Hepatocyte (in vitro differentiated cells): ENCODE data around the gene ZNF488. TPM values are rescaled to one million over a fixed set of nuclear protein-coding genes. Genes with fewer than 3 reads are reported as not detected.
A peak's percentile ranks its signal among the peaks of the same experiment; 100 is the strongest.

Source experiments
- DNase-seq: peaks from one replicate; pipeline ENCODE4 v3.0.0-alpha.2; 2016; ENCODE audit warnings: low spot score
- H2AFZ ChIP-seq: fragments of 200-600 bp; sonication (generic); 2 replicates; pipeline ENCODE4 v1.6.0; 2016; ENCODE audit warnings: antibody characterized with exemption, mild to moderate bottlenecking
- H3K27ac ChIP-seq: fragments of 200-600 bp; sonication (generic); 2 replicates; pipeline ENCODE4 v1.5.1; 2016; ENCODE audit warnings: mild to moderate bottlenecking
- H3K27me3 ChIP-seq: fragments of 200-600 bp; sonication (generic); 2 replicates; pipeline ENCODE4 v1.6.1; 2016
- H3K36me3 ChIP-seq: fragments of 200-600 bp; sonication (generic); replicated peaks from 2 replicates; pipeline ENCODE4 v1.5.1; 2016; ENCODE audit warnings: low read depth; ENCODE audit not compliant: insufficient read depth
- H3K4me1 ChIP-seq: fragments of 200-600 bp; sonication (generic); 2 replicates; pipeline ENCODE4 v1.5.1; 2016; ENCODE audit warnings: mild to moderate bottlenecking, moderate library complexity; ENCODE audit not compliant: insufficient read depth
- H3K4me2 ChIP-seq: fragments of 200-600 bp; sonication (generic); 2 replicates; pipeline ENCODE4 v1.6.0; 2016
- H3K4me3 ChIP-seq: fragments of 200-600 bp; sonication (generic); 2 replicates; pipeline ENCODE4 v1.5.1; 2016; ENCODE audit warnings: mild to moderate bottlenecking
- H3K79me2 ChIP-seq: fragments of 200-600 bp; sonication (generic); 2 replicates; pipeline ENCODE4 v1.6.0; 2017; ENCODE audit warnings: mild to moderate bottlenecking
- H3K9me2 ChIP-seq: fragments of 200-600 bp; sonication (generic); replicated peaks from 2 replicates; pipeline ENCODE4 v1.6.0; 2017; ENCODE audit warnings: mild to moderate bottlenecking; ENCODE audit not compliant: insufficient read depth
- H3K9me3 ChIP-seq: fragments of 200-600 bp; sonication (generic); 2 replicates; pipeline ENCODE4 v1.5.1; 2016; ENCODE audit warnings: low read depth, mild to moderate bottlenecking
- H4K20me1 ChIP-seq: fragments of 200-600 bp; sonication (generic); 2 replicates; pipeline ENCODE4 v1.6.0; 2016; ENCODE audit warnings: mild to moderate bottlenecking; ENCODE audit not compliant: insufficient read depth, poor library complexity, severe bottlenecking
- CTCF ChIP-seq: fragments of 200-600 bp; sonication (generic); IDR thresholded peaks from 2 replicates; pipeline ENCODE4 v1.5.1; 2016; ENCODE audit warnings: antibody characterized with exemption, mild to moderate bottlenecking; ENCODE audit not compliant: poor library complexity
- EZH2 ChIP-seq: fragments of 200-600 bp; sonication (generic); IDR thresholded peaks from 2 replicates; pipeline ENCODE4 v1.6.1; 2016; ENCODE audit warnings: antibody characterized with exemption, mild to moderate bottlenecking, borderline replicate concordance
- EZH2phosphoT487 ChIP-seq: fragments of 200-600 bp; sonication (generic); IDR thresholded peaks from one replicate; pipeline ENCODE4 v1.6.1; 2018; ENCODE audit warnings: antibody characterized with exemption, mild to moderate bottlenecking, low read depth, moderate library complexity; ENCODE audit not compliant: unreplicated experiment, severe bottlenecking
- WGBS: methylation state at CpG from one replicate; pipeline ENCODE4 v1.1.6; 2016; ENCODE audit warnings: low lambda C conversion rate; ENCODE audit errors: missing lambda C conversion rate; 5-methylcytosine and 5-hydroxymethylcytosine counted together
- polyA plus RNA-seq: library from polyadenylated mRNA; unstranded; fragments of >200 nt; fragmentation: Nextera tagmentation; extraction: Ambion mirVana; gene quantifications from 2 replicates; pipeline ENCODE4 v1.2.1, GENCODE V29; 2016
- total RNA-seq: library from RNA; depleted of rRNA; stranded (reverse); fragments of >200 nt; gene quantifications from 2 replicates; pipeline ENCODE4 v1.2.3, GENCODE V29; 2014

ZNF488 gene
- total and polyA plus RNA-seq, 2 experiments from 2014 or later, result 1.2 to 2.5 TPM

- DNase-seq, result no peak
- H3K9me2 ChIP-seq, result no peaks in the 10 kb centered on the region
- no peak overlapping the region for H3K27ac ChIP-seq
- no peaks in the 10 kb centered on the region for H3K36me3 ChIP-seq
- H3K27me3 ChIP-seq, result no peaks in the 10 kb centered on the region
- TF ChIP-seq EZH2phosphoT487, result no peak
- TF ChIP-seq CTCF, result no peak
- no peak for TF ChIP-seq EZH2
- H3K4me3 ChIP-seq, result no peak overlapping the region
- no peak overlapping the region for H3K4me2 ChIP-seq
- H4K20me1 ChIP-seq, result no peaks in the 10 kb centered on the region
- no peaks in the 10 kb centered on the region for H3K9me3 ChIP-seq
- H3K79me2 ChIP-seq, result no peaks in the 10 kb centered on the region
- no peaks in the 10 kb centered on the region for H3K4me1 ChIP-seq
- WGBS, result 83% methylated on average over 5 of the region's 5 CpGs
- H2AFZ ChIP-seq, result no peak overlapping the region
Observed at GRCh38 chr10:47366181-47366631, 17.9 kb downstream of the ZNF488 start.

DNA sequence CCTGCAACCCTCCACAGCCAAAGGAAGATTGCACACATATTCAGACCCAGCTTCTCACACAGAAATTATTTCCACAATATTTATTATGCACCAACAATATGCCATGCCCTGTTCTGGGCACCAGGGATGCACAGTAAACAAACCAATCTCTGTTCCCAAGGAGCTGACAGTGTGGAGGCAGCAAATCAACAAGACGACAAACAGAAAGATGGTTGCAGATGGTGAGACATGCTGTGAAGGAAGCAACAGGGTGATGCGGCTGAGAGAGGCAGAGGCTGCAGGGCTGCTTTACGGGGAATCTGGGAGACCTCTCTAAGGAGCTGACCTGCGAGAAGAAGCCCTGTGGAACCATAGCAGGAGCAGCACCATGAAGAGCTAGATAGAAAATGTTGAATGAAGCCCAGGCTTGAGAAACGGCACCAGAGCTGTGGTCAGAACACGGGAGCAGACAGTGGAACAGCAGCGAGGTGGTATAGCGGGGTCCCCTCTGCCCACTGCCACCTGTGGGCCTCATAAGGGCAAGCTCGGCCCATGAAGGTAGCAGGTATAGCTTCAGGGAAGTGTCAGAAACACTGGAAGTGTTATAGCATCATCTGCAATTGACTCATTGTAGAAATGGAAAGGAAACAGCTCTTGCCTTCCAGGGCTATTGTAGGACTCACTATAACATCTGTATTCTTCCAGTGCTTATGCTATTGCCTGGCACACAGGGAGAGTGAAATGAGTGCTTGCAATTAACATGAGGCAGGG, 18.5 kb downstream of the ZNF488 start:
- no peak overlapping the region for H2AFZ ChIP-seq
- 94% methylated on average over 9 of the region's 9 CpGs for WGBS
- no peaks in the 10 kb centered on the region for H3K9me3 ChIP-seq
- no peaks in the 10 kb centered on the region for H3K4me1 ChIP-seq
- no peaks in the 10 kb centered on the region for H3K27me3 ChIP-seq
- no peak overlapping the region for H3K27ac ChIP-seq
- H3K4me3 ChIP-seq, result no peak overlapping the region
- H4K20me1 ChIP-seq, result no peaks in the 10 kb centered on the region
- no peaks in the 10 kb centered on the region for H3K79me2 ChIP-seq
- no peaks in the 10 kb centered on the region for H3K9me2 ChIP-seq
- no peak overlapping the region for H3K4me2 ChIP-seq
- H3K36me3 ChIP-seq, result no peaks in the 10 kb centered on the region
- no peak for DNase-seq
- TF ChIP-seq EZH2 (no peak), CTCF (no peak), EZH2phosphoT487 (no peak)

DNA sequence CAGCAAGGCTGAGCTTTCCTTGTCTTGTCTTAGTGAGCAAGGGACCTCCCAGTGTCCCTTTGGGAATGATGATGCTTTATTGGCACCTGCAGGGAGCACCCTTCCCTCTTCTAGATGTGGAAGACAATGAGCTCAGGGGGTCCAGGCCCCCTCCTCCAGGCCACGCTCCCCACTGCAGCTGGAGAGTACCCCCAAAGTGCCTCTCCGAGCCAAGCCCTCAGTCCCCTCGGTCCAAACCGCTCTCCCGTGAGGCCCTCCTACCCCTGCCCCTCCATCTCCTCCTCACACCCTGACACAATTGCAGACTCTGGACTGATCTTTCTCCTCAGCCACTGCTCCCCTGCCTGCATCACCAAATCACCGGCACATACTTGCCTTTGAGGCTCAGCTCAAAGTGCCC, 19.2 kb downstream of the ZNF488 start:
- Histone ChIP-seq H3K36me3 (no peaks in the 10 kb centered on the region), H3K4me2 (no peak overlapping the region), H3K27me3 (no peaks in the 10 kb centered on the region), H3K27ac (no peak overlapping the region), H4K20me1 (no peaks in the 10 kb centered on the region), H2AFZ (no peak overlapping the region), H3K4me3 (no peak overlapping the region), H3K4me1 (no peaks in the 10 kb centered on the region), H3K9me3 (no peaks in the 10 kb centered on the region), H3K9me2 (no peaks in the 10 kb centered on the region), H3K79me2 (no peaks in the 10 kb centered on the region)
- WGBS, result 95% methylated on average over 6 of the region's 6 CpGs
- DNase-seq, result no peak
- TF ChIP-seq CTCF (no peak), EZH2 (no peak), EZH2phosphoT487 (no peak)

GRCh38 chr10:47364366-47364765, 19.7 kb downstream of the ZNF488 start:
- H3K27me3 ChIP-seq, result no peaks in the 10 kb centered on the region
- H3K79me2 ChIP-seq, result no peaks in the 10 kb centered on the region
- H3K4me2 ChIP-seq, result peak overlapping the region; percentile 34
- no peak for DNase-seq
- H3K9me3 ChIP-seq, result no peaks in the 10 kb centered on the region
- 57% methylated on average over 4 of the region's 4 CpGs for WGBS
- no peak overlapping the region for H3K27ac ChIP-seq
- H3K4me1 ChIP-seq, result no peaks in the 10 kb centered on the region
- no peaks in the 10 kb centered on the region for H3K36me3 ChIP-seq
- no peaks in the 10 kb centered on the region for H3K9me2 ChIP-seq
- H4K20me1 ChIP-seq, result no peaks in the 10 kb centered on the region
- no peak overlapping the region for H2AFZ ChIP-seq
- TF ChIP-seq EZH2phosphoT487 (no peak), CTCF (no peak)
- H3K4me3 ChIP-seq, result no peak overlapping the region
